GM12878 (cell line): Measurements from ENCODE around the gene LDLR.

Source experiments
- CTCF ChIP-seq, 3 experiments: IDR thresholded peaks in 2 of 3; conservative IDR thresholded peaks in 1 of 3; 2 replicates each; pipeline ENCODE4 v1.5.1; 2011; ENCODE audit warnings: low read depth in 3 of 3, low read length in 3 of 3, mild to moderate bottlenecking in 3 of 3, control low read depth in 2 of 3, moderate library complexity in 2 of 3, inconsistent platforms in 1 of 3, mixed read lengths in 1 of 3; ENCODE audit not compliant: control insufficient read depth in 2 of 3, insufficient read depth in 1 of 3; ENCODE audit errors: extremely low read depth in 1 of 3
- E4F1 ChIP-seq: fragments of 450-650 bp; IDR thresholded peaks from 2 replicates; pipeline ENCODE4 v1.6.1; 2018; ENCODE audit warnings: borderline replicate concordance, mild to moderate bottlenecking; ENCODE audit not compliant: partially characterized antibody
- EP300 ChIP-seq, 2 experiments: fragments of 150-350 bp in 1 of 2; IDR thresholded peaks; 2 replicates each; pipeline ENCODE4 v1.6.1; 2011 to 2012; ENCODE audit warnings: low read depth in 2 of 2, low read length in 2 of 2, borderline replicate concordance in 1 of 2, improper control_type of control experiment in 1 of 2, inconsistent platforms in 1 of 2; ENCODE audit not compliant: control insufficient read depth in 1 of 2
- RCOR1 ChIP-seq: conservative IDR thresholded peaks from 2 replicates; pipeline ENCODE4 v1.6.1; 2012; ENCODE audit warnings: low read depth, low read length, improper control_type of control experiment

- TF ChIP-seq E4F1 = no peak
- no peak for TF ChIP-seq EP300 (IDR thresholded peaks at IDR 0.05; ENCODE audit: borderline replicate concordance in 1 of 2, control insufficient read depth in 1 of 2, low read depth in 2 of 2, low read length in 2 of 2)
- no peak for TF ChIP-seq RCOR1
- TF ChIP-seq CTCF (IDR thresholded peaks at IDR 0.05 in 2 of 3, conservative IDR thresholded peaks at IDR 0.05 in 1 of 3; ENCODE audit: control insufficient read depth in 2 of 3, extremely low read depth in 1 of 3, insufficient read depth in 1 of 3, low read depth in 3 of 3, low read length in 3 of 3) = no peak
Measured at GRCh38 chr19:11180346-11180745, 91.1 kb downstream of the LDLR start.
